Activated gamma-delta T cell (primary cell): ENCODE results near the gene TAGLN.
"Not testable (repeated sequence)": the region's sequence is repeated elsewhere in the genome, so short reads cannot be mapped to it uniquely, and the experiment has no call there.

Source experiments
- DNase-seq: peaks from one replicate; lab custom pipeline; 2025; lab: John Stamatoyannopoulos, UW

The TAGLN gene

DNA sequence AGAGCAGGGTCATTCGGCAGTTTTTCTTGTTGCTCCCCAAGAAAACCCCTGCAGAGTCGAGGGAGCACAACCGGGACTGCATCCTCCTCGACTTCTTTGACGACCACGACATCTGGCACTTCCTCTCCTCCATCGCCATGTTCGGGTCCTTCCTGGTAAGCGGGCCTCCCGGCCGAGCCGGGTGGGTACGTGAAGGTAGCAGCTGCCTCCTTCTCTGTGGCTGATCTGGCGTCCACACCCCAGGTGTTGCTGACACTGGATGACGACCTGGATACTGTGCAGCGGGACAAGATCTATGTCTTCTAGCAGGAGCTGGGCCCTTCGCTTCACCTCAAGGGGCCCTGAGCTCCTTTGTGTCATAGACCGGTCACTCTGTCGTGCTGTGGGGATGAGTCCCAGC, 3.4 kb upstream of the TAGLN start:
- DNase-seq = no peak

DNA sequence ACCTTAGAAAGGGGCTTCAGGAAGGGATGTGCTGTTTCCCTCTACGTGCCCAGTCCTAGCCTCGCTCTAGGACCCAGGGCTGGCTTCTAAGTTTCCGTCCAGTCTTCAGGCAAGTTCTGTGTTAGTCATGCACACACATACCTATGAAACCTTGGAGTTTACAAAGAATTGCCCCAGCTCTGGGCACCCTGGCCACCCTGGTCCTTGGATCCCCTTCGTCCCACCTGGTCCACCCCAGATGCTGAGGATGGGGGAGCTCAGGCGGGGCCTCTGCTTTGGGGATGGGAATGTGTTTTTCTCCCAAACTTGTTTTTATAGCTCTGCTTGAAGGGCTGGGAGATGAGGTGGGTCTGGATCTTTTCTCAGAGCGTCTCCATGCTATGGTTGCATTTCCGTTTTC, 2.2 kb upstream of the TAGLN start:
- no peak for DNase-seq

DNA sequence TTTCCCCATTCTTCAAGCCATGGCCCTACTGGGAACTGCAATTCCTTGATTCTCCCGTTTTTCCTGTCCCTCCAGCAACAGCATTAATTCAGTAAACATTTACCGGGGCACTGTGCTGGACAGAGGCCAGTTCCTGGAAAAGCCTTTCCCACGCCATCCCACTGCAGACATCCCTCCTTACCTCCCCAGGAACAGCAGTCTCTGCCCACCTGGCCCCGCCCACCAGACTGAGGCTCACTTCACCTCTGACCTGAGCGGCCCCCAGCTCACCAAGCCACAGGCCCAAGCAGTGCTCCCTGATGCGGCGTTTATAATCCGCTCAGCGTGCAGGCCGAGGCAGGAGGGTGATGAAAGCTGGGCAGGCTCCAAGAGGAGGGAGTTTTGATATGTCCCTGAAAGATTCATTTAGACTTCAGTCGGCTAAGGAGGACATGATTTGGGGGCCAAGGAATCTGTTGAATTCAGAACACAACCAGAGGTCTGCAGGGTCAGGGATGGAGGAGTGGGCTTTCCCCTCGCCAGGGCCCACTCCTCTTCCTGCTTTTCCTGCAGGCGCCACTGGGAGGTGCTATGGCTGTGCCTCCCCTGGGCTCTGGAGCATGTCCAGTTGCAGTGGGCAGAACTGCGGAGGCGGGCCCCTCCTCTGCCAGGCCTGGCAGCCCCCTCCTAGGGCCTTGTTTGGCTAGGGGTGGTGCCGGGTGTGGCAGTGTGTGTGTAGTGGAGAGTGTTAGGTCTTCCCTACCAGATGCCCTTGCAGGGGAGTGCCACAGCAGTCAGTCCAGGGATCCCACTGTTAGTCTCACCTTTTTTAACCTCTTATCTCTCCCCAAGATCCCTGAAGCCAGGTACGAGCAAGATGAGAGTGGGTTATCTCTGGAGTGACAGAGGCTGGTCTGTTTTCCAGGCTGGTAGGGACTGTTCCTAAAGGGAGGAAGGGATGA, 1.4 kb upstream of the TAGLN start:
- DNase-seq = no peak

GRCh38 chr11:117198613-117199012, 557 bp upstream of the TAGLN start:
- DNase-seq = no peak

DNA sequence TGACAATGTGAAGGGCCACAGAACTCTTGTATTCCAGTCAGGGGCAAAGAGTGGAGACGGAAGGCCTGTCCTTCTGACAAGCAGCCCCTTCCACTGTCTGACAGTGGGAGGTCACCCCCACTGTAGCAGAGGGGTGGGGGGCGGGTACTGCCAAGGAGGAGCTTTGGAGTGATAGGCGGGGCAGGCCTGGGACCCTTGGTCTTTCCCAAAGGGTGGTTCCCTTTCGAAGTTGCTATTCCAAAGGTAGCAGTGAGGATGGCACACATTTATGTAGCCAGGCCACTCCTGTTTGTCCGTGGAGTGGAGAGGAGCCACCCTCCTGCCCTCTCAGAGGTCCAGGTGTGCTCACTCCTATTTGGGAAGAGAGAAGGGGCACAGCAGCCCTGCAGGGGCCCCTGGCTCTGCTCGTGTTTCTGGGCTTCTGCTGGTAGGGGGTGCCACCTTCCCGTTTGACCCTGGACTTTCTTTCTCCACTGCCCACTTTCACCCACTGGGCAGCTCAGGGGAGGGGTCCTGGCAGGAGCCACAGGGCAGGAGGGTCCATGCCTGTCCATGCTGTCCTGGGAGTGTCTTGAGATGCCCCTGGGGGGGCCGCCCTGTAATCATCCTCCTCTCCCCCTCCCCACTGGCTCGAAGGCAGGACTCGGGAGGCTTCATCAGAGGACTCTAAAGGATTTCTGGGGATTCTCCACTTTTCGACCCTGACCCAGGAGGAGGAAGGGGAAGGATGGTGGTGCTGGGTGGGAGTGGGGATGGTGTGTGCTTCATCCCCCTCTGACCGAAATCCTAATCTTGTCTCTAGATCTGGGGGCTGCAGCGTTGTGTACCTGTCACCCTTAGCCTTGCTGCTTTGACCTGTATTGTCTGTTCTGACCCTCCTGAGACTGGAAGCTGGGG, 994 bp downstream of the TAGLN start:
- DNase-seq = no peak

DNA sequence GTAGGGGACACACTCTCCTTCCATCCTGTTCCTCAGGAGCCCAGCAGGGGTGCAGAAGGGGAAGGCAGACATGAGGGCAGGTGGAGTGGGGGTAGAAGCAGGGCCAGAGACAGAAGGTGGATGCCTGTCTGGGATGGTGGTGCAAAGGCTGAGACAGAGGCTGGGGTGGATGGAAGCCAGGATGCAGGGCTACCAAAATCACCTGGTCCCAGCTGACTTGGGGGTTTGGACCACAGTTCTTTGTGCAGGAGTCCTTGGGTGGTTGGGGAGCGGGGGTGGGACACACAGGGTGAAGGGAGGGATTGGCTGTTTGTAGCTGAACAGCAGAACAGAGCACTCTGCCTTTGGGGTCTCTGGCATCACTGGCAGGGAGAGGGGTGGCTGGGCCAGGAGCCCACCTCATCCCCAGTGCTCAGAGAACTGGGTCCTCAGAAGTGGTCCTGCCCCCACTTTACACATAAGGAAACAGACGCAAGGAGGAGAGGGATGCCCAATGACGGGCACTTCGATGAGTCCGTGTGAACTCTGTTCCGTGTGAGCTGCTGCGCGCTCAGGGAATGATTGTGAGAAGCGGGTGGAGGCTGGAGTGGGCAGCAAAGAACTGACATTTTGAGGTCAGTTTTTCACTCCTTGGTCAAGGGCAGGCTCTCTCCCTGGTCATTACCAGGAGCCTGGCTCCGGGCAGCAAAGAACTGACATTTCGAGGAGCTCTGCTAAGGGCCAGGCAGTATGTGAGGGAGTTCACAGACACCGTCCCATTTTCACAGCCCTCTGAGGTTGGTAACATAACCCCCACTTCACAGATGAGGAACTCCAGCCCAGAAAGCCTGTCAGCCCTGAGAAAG, 1.9 kb downstream of the TAGLN start:
- DNase-seq = no peak

GRCh38 chr11:117201658-117202305, 2.6 kb downstream of the TAGLN start:
- no peak for DNase-seq

DNA sequence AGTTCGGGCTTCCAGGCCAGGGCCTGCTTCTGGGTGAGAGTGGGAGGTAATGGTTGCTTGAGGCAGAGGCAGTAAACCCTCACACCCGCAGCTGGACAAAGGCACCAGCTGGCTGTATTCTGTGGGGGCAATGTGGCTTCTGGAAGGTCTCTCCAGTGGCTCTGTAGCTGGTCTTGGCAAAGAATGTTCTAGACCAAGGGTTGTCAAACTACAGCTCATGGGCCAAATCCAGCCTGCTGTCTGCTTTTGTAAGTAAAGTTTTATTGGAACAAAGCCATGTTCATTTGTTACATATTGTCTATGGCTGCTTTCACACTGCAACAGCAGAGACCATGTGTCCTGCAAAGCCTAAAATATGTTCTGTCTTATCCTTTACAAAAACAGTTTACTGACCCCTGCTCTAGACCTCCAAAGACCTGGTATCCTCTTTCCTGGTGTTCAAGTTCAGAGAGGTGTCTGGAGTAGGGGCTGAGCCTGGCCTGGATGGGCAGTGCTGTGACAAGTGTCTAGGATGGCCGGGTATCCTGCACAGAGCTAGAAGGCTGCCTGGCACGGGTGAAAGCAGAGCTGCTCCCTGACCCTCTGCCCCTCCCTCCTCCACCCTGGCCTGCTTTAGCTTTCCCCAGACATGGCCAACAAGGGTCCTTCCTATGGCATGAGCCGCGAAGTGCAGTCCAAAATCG, 3.4 kb downstream of the TAGLN start:
- DNase-seq = no peak

DNA sequence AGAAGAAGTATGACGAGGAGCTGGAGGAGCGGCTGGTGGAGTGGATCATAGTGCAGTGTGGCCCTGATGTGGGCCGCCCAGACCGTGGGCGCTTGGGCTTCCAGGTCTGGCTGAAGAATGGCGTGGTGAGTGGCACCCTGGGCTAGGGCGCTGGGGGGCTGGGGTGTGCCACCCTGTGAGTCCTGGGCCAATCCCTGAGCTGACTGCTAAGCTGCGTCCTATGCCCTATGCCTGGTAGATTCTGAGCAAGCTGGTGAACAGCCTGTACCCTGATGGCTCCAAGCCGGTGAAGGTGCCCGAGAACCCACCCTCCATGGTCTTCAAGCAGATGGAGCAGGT, 3.9 kb downstream of the TAGLN start:
- DNase-seq = no peak

DNA sequence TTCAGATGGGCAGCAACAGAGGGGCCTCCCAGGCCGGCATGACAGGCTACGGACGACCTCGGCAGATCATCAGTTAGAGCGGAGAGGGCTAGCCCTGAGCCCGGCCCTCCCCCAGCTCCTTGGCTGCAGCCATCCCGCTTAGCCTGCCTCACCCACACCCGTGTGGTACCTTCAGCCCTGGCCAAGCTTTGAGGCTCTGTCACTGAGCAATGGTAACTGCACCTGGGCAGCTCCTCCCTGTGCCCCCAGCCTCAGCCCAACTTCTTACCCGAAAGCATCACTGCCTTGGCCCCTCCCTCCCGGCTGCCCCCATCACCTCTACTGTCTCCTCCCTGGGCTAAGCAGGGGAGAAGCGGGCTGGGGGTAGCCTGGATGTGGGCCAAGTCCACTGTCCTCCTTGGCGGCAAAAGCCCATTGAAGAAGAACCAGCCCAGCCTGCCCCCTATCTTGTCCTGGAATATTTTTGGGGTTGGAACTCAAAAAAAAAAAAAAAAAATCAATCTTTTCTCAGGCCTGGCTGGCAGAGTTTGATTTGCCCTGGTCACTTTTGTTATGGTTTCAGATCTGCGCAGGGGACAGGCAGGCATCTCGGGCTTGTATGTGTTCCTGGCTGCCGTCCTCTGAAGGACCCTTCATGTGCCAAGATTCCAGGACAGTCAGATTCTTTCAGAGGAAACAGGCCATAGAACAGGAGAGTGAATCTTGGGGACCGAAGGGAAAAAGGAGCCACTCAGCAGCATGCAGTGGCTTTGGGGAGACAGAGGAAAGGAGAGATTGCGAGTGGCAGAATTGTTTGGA, 5.3 kb downstream of the TAGLN start:
- DNase-seq = no peak

GRCh38 chr11:117205211-117205818, 6.1 kb downstream of the TAGLN start:
- DNase-seq = no peak

GRCh38 chr11:117206111-117206510, 6.9 kb downstream of the TAGLN start:
- DNase-seq = not testable (repeated sequence)

DNA sequence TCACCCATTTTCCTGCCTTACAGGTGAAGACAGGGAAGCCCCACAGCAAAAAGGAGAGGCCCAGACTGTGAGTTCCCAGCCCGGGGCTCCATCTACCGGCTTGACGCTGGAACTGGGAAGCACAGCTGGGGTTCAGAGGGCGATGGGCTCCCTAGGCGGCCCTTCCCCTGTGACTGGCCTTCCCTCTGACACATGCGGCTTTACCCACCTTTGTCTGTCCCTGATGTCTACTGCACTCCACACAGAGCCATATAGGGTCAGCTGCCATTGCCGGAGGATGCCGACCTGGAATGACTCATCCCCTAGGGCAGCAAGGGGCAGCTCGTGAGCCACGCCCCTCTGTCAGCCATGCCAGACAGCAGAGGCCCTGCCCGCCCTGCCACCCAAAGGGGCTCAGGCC, 7.7 kb downstream of the TAGLN start:
- not testable (repeated sequence) for DNase-seq

GRCh38 chr11:117207481-117207880, 8.3 kb downstream of the TAGLN start:
- not testable (repeated sequence) for DNase-seq

- DNase-seq = not testable (repeated sequence)
These were observed 9.5 kb downstream of the TAGLN start for GRCh38 chr11:117208710-117209109.

GRCh38 chr11:117209351-117210125, 10.4 kb downstream of the TAGLN start:
- DNase-seq = not testable (repeated sequence)

GRCh38 chr11:117210620-117211019, 11.4 kb downstream of the TAGLN start:
- DNase-seq = no peak

DNA sequence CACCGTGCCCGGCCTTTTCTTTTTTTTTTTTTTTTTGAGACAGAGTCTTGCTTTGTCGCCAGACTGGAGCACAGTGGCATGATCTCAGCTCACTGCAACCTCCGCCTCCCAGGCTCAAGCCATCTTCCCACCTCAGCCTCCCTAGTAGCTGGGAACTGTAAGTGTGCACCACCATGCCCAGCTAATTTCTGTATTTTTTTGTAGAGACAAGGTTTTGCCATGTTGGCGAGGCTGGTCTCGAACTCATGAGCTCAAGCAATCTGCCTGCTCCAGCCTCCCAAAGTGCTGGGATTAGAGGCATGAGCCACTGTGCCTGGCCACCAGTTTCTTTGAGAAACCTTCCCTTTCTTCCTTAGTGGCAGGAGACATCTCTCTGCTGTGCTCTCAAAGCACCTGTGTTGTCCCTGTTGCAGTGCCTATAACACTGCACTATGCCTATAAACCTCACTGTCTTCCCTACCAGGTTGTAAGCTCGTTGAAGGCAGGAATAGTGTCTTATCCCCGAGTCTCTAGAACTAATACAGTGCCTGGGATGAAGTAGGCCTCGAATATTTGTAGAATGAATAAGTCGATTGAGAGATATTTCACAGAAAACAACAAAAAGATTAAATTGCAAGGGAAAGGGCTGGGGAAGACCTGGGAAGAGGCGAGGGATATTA, 13.7 kb downstream of the TAGLN start:
- DNase-seq = no peak
